Ascending aorta (tissue), 2 donors: ENCODE results near the gene APBB2. TPM values are rescaled to one million over a fixed set of nuclear protein-coding genes. Genes with fewer than 3 reads are reported as not detected.

Experiments used
- DNase-seq, 2 donors: peaks; one replicate each; pipeline ENCODE4 v3.0.0-alpha.2; 2019; ENCODE audit warnings: low spot score in 2 of 2
- H3K27ac ChIP-seq, 2 donors: fragments of 200-600 bp; sonication (generic); one replicate each; pipeline ENCODE4 v1.5.1; 2016 to 2017; ENCODE audit warnings: mild to moderate bottlenecking in 1 of 2
- H3K27me3 ChIP-seq: fragments of 200-600 bp; sonication (generic); one replicate; pipeline ENCODE4 v1.5.1; 2017
- H3K36me3 ChIP-seq, 2 donors: fragments of 200-600 bp; sonication (generic); one replicate each; pipeline ENCODE4 v1.5.1; 2016
- H3K4me1 ChIP-seq, 2 donors: fragments of 200-600 bp; sonication (generic); one replicate each; pipeline ENCODE4 v1.5.1; 2016 to 2017; ENCODE audit warnings: mild to moderate bottlenecking in 1 of 2
- H3K4me3 ChIP-seq, 2 donors: fragments of 200-600 bp; sonication (generic); one replicate each; pipeline ENCODE4 v1.5.1; 2016 to 2017; ENCODE audit warnings: mild to moderate bottlenecking in 1 of 2
- H3K9me3 ChIP-seq, 2 donors: fragments of 200-600 bp; sonication (generic); one replicate each; pipeline ENCODE4 v1.5.1; 2016
- CTCF ChIP-seq, 3 experiments: fragments of 200-600 bp in 2 of 3; fragments of 450-650 bp in 1 of 3; sonication (generic) in 2 of 3; IDR thresholded peaks; one replicate each; pipeline ENCODE4 v1.5.1; 2016 to 2019; ENCODE audit warnings: antibody characterized with exemption in 3 of 3, mild to moderate bottlenecking in 1 of 3, moderate library complexity in 1 of 3
- intact Hi-C: fragments of 100-400 bp; cut with DNase I; formaldehyde crosslinking; loops from one replicate; pipeline ENCODE4 v1.15.1; 2023
- total RNA-seq: library from RNA; depleted of rRNA; stranded (reverse); fragments of >200 nt; gene quantifications from one replicate; pipeline ENCODE4 v1.1.0, GENCODE V29; 2016

Gene APBB2
- total RNA-seq, 1 donor from 2014 or later, result 51.4 TPM

GRCh38 chr4:41160012-41160789 is 54.1 kb downstream of the APBB2 start:
- H3K4me1 ChIP-seq, result peaks cover 0 to 21% of the 10 kb centered on the region in 2 donors
- H3K36me3 ChIP-seq, result no peaks in the 10 kb centered on the region
- H3K27ac ChIP-seq, result no peak overlapping the region
- intact Hi-C loops, result loop anchor here (2.0 kb wide), 1 partner anchor 19 kb away; no protein-coding TSS in a partner anchor
- no peak overlapping the region for H3K4me3 ChIP-seq
- H3K9me3 ChIP-seq, result no peaks in the 10 kb centered on the region
- TF ChIP-seq CTCF (IDR thresholded peaks at IDR 0.05), result no peak
- H3K27me3 ChIP-seq, result no peaks in the 10 kb centered on the region
- no peak for DNase-seq

GRCh38 chr4:41158756-41159155 is 55.6 kb downstream of the APBB2 start:
- DNase-seq, result no peak
- intact Hi-C loops, result no loop called here
- no peak overlapping the region for H3K4me3 ChIP-seq
- TF ChIP-seq CTCF (IDR thresholded peaks at IDR 0.05), result no peak
- H3K27me3 ChIP-seq, result no peaks in the 10 kb centered on the region
- H3K9me3 ChIP-seq, result no peaks in the 10 kb centered on the region
- H3K36me3 ChIP-seq, result no peaks in the 10 kb centered on the region
- H3K27ac ChIP-seq, result no peak overlapping the region
- peaks cover 0 to 29% of the 10 kb centered on the region in 2 donors for H3K4me1 ChIP-seq

GRCh38 chr4:41158274-41158673 is 56.1 kb downstream of the APBB2 start:
- peaks cover 0 to 29% of the 10 kb centered on the region in 2 donors for H3K4me1 ChIP-seq
- no peak overlapping the region for H3K4me3 ChIP-seq
- H3K9me3 ChIP-seq, result no peaks in the 10 kb centered on the region
- no peak for DNase-seq
- H3K27me3 ChIP-seq, result no peaks in the 10 kb centered on the region
- H3K36me3 ChIP-seq, result no peaks in the 10 kb centered on the region
- intact Hi-C loops, result no loop called here
- TF ChIP-seq CTCF (IDR thresholded peaks at IDR 0.05), result no peak
- H3K27ac ChIP-seq, result no peak overlapping the region

GRCh38 chr4:41157009-41157408 is 57.3 kb downstream of the APBB2 start:
- Histone ChIP-seq H3K4me3 (no peak overlapping the region), H3K27me3 (no peaks in the 10 kb centered on the region), H3K9me3 (no peaks in the 10 kb centered on the region), H3K27ac (peak overlapping the region in 1 of 2 donors; percentile 70), H3K36me3 (no peaks in the 10 kb centered on the region), H3K4me1 (peaks cover 0 to 29% of the 10 kb centered on the region in 2 donors)
- no peak for TF ChIP-seq CTCF (IDR thresholded peaks at IDR 0.05)
- no peak for DNase-seq
- intact Hi-C loops, result no loop called here

- DNase-seq, result no peak
- H3K9me3 ChIP-seq, result no peaks in the 10 kb centered on the region
- intact Hi-C loops, result no loop called here
- peaks cover 0 to 29% of the 10 kb centered on the region in 2 donors for H3K4me1 ChIP-seq
- H3K36me3 ChIP-seq, result no peaks in the 10 kb centered on the region
- peak overlapping the region; percentile 70 to 81 for H3K27ac ChIP-seq
- no peaks in the 10 kb centered on the region for H3K27me3 ChIP-seq
- H3K4me3 ChIP-seq, result no peak overlapping the region
- no peak for TF ChIP-seq CTCF (IDR thresholded peaks at IDR 0.05)
Observed at GRCh38 chr4:41156574-41156973, 57.8 kb downstream of the APBB2 start.
